ENCODE results near the gene GALNT2.

GRCh38 chr1:230145953-230146476, 79.0 kb downstream of the GALNT2 start:
- TF ChIP-seq CTCF (IDR thresholded peaks at IDR 0.05): no peak
- no peak for TF ChIP-seq POLR2A (IDR thresholded peaks at IDR 0.05)
